CD4-positive, alpha-beta T cell treated with Interleukin-6 at 100 ng/mL for 8 hours (primary cell): Measurements from ENCODE around the gene MACIR.
"Not testable (repeated sequence)": the region's sequence is repeated elsewhere in the genome, so short reads cannot be mapped to it uniquely, and the experiment has no call there.

Experiments used
- DNase-seq: peaks from one replicate; pipeline ENCODE4 v3.0.0-alpha.2; 2020; ENCODE audit warnings: mixed read lengths, low spot score

Gene MACIR, protein sequence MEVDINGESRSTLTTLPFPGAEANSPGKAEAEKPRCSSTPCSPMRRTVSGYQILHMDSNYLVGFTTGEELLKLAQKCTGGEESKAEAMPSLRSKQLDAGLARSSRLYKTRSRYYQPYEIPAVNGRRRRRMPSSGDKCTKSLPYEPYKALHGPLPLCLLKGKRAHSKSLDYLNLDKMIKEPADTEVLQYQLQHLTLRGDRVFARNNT

GRCh38 chr5:103258368-103258956 lies at the start of gene MACIR:
TSS of gene MACIR (plus strand) at chr5:103258763. CDS start at chr5:103275920, 17,157 bp downstream.
- peak; percentile 95 for DNase-seq

DNA sequence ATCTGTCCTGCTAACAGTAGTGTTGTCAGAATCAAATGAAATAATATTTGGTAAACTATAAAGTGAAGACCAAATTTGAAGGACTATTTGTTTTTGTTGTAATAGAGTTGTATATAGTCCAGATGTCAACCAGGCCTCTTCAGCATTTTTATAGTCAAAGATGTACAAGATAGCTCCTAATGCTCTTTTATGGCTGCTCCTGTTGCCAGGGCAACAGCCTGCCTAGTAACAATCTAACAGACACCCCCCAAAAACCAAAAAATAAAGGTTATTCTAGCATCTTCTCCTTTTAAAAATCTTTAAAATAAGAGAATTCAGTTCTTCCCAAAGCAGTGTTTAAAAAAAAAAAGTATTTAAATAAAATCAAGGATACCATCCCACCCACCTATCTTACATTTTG lies 49.5 kb upstream of the MACIR start:
- DNase-seq, result no peak

GRCh38 chr5:103210952-103211351 lies 47.6 kb upstream of the MACIR start:
- DNase-seq, result no peak

DNA sequence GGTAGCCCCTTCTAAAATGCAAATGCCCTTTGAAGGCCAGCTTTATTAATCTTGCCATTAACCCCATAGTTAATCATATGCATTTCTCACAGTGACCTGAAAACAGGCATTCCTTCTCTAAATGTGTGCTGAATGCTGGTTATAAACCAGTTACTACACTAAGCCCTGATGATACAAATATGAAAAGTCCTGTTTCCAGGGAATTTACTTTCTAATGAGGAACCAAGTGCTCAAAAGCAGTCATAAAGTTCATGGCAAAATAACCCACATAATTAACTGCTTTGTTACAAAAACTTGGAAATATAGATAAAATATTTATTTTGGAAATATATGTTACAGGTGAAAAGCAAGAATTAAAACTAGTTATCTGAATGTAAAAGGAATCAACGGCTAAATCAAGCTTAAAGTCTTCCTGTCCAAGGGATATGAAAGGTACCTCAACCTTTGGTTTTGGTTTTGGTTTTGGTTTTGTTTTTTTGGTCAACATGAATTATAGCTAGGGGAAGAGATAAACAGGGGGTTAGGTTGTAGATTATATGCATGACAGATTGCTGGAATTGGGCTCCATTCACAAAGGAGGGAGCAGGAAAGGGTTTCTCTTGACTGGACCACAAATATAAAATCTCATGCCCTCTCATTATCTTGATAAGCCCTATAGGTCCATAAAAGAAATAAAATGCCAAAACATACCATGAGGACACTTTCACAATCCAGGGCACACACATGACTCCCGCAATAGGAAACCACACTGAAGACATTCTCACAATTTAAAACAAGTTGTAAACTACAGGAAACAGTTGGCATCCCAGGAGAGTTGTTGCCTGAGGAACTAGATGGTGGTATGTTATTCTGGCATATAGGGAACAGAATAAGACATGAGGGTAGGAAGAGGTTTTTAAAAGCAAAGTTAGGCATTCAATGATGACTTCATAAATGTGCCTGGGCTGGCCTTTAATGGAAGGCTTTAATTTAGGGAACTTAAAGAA lies 46.7 kb upstream of the MACIR start:
- no peak for DNase-seq

DNA sequence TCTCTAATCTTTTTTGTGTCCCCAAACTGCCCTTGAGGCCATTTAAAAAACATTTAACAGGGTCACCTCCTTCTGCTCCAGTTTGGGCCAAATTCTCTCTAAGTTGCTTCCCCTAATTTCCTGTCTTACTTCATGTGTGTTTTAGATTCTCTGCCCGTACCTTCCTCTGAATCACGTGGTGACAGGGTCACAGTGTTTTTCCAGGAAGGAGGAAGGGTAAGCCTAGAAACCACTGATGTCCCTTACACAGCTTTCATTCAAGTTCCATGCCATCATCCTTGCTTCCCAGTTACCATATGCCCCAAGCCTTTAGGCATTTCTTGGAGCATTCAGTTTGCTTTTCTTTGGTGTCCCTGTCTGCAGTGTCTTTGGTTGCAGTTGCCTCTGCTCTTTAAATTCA lies 42.4 kb upstream of the MACIR start:
- DNase-seq, result no peak

DNA sequence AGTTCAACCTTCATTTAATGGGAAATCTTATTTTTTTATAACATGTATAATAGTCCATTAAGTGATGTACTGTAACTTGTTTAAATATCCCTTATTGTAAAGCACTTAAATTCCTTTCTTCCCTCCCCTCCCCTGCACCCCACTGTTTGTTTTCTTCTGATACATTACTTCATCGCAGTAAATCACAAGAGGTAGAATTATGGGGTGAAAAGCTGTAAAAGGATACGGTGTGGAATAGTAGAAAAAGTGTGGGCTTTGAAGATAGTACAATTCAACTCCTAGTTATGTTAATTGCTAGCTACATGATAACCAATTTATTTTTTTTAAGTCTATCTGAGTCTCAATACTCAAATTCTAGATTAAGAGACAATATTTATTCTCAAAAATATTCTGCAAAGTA lies 41.9 kb upstream of the MACIR start:
- no peak for DNase-seq

DNA sequence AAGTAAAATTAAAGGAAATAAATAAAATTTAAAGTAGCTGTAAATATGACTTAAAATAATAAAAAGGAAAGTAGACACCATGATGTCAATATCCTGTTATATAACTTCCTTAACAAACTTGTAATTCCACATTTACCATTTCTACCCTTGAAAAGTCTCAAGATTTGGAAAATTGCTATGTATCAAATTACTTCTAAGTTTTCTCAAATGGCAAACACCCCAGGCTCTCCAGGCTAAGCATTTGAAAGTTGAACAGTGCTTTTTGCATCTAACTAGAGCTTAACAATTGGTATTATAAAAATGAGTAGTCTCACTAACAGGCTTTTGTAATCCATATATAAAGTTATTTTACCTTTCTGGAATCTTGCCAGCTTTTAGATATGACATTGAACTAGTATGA lies 41.5 kb upstream of the MACIR start:
- no peak for DNase-seq

DNA sequence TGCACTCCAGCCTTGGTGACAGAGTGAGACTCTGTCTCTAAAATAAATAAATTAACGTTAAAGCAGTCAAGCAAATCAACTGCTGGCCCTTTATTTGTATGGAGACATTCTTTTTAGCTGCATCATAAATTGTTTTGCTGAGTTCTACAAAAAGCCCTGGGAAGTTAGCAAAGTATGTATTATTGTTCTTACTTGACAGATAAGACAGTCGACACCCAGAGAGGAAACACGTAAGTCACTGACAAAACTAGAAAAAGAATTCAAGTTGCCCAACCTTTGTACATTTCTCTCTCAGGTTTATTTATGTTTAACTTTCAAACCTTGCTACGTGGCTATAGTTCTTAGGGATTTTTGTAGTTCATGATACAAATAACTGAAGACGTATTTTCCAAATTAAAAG lies 40.4 kb upstream of the MACIR start:
- no peak for DNase-seq

- DNase-seq, result not testable (repeated sequence)
These were observed 39.5 kb upstream of the MACIR start for GRCh38 chr5:103219074-103219473.

- no peak for DNase-seq
These were observed 35.3 kb upstream of the MACIR start for GRCh38 chr5:103223031-103223955.

GRCh38 chr5:103224118-103224893 lies 34.3 kb upstream of the MACIR start:
- DNase-seq, result peak; percentile 33

DNA sequence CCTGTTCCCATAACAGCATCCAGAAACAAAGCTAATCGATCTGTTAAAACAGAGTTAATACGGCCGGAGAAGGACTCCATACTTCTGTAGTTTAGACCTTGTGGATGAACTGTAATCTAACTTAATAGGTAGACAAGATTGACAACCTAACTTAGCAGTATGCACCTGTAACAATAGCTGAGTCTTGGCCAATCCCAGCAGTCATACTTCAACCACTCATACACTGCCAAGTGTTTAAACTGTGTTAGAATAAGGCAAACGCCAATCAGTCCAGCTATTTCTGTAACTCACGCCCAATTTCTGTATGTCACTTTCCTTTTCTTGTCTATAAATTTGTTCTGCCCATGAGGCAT lies 33.7 kb upstream of the MACIR start:
- no peak for DNase-seq

DNA sequence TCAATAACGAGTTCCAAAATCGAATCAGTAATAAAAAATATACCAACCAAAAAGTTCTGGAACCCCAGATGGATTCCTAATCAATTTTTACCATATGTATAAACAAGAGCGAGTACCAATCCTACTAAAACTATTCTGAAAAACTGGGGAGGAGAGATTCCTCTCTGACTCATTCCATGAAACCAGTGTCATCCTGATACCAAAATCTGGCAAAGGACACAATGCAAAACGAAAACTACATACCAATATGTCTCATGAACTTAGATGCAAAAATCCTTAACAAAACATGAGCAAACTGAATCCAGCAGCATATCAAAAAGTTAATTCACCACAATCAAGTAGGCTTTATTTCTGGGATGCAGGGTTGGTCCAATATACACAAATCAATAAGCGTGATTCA lies 30.5 kb upstream of the MACIR start:
- DNase-seq, result no peak

GRCh38 chr5:103228588-103228987 lies 30.0 kb upstream of the MACIR start:
- no peak for DNase-seq

- peak; percentile 9 for DNase-seq
These were observed 26.1 kb upstream of the MACIR start for GRCh38 chr5:103232393-103232999.

DNA sequence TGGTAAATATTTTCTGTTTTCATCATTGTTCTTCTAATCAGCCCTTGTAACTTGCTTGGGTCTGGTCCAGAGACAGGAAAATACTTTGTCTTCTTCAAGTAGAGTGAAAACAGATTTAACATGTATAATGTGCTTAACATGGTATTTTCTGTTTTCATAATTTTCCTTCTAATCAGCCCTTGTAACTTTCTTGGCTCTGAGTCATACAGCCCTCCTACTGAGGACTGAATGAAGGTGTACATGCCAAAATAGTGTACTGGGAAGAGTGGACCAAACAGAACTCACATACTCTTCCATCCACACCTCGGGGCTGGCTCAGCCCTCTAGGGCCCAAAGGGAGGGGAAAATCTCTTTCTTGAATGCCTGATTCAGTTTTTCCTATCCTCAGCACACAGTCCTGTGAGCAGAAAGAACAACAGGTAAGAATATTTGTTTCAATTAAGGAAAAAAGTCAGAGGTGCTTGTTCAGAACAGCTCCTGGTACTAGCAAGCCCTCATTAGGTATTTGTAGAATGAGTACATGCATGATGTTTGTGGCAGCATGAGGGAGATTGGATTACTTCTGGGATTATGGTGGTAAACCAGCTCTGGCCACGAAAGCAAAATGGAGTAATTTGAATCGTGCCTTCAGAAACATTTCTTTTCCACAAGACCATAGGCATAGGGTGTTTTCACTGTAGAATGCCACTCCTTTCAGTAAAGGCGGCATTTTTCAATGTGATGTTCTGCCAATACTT lies 24.2 kb upstream of the MACIR start:
- no peak for DNase-seq

- DNase-seq, result no peak
These were observed 22.7 kb upstream of the MACIR start for GRCh38 chr5:103235891-103236290.

DNA sequence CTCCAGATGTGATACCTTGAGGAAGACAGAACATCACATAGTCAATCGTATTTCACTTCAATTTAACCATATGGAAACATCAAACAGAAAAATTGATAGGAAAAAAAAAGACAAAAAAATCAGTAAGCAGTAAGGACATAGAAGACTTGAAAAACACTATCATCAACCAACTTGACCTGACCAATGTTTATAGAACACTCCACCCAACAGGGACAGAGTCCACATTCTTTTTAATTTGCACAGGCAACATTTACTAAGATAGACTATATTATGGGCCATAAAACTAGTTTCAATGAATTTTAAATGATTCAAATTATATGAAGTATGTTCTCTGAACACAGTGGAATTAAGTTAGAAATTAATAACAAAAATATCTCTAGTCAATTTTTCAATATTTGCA lies 20.8 kb upstream of the MACIR start:
- no peak for DNase-seq

DNA sequence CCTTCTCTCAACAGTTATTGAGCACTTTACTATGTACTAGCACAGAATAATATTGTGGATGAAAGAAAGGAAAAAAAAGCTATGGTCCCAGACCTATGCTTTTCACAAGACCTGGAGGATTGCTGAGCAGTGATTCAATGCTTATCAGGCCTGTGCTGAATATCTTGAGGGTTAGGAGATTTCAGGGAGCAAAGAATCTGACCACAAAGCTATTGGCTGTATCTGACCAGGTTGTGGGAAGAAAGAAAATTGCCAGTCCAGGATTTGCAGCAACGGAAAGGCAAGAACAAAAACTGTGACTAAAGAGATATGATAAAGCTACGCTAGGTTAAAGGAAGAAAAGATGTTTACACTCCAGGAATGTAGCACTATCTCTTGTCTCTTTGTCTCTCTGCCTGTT lies 14.9 kb upstream of the MACIR start:
- DNase-seq, result no peak

GRCh38 chr5:103244398-103244797 lies 14.2 kb upstream of the MACIR start:
- DNase-seq, result no peak
